H1 (cell line): Measurements from ENCODE around the gene TAF11L14. TPM values are rescaled to one million over a fixed set of nuclear protein-coding genes. Genes with fewer than 3 reads are reported as not detected.
"Not testable (repeated sequence)": the region's sequence is repeated elsewhere in the genome, so short reads cannot be mapped to it uniquely, and the experiment has no call there.

Experiments
- CTCF ChIA-PET: fragments of 300-600 bp; sonication (Branson Sonifier 250); formaldehyde crosslinking; loops from one replicate; lab custom pipeline; 2021; ENCODE audit not compliant: partially characterized antibody; lab: Charles Lee
- POLR2A ChIA-PET: fragments of 300-600 bp; sonication (Branson Sonifier 250); formaldehyde crosslinking; loops from one replicate; lab custom pipeline; 2021; ENCODE audit warnings: inconsistent platforms; ENCODE audit not compliant: partially characterized antibody; lab: Charles Lee
- DNase-seq, 2 experiments: peaks; one replicate each; pipeline versions ENCODE4 v3.0.0 to v3.0.0-alpha.2; 2010 to 2022; ENCODE audit warnings: low spot score in 2 of 2, low read depth in 1 of 2, mixed read lengths in 1 of 2
- FAIRE-seq: peaks from 2 replicates; lab custom pipeline; 2011; peaks lifted over from hg19 to GRCh38; lab: Jason Lieb, UNC
- H2AFZ ChIP-seq: 2 replicates; pipeline ENCODE4 v1.8.1; 2012; ENCODE audit warnings: low read length, inconsistent platforms
- H2AK5ac ChIP-seq: 2 replicates; pipeline ENCODE4 v1.6.1; 2013; ENCODE audit warnings: low read depth, low read length
- H2BK120ac ChIP-seq: replicated peaks from 2 replicates; pipeline ENCODE3; 2013; ENCODE audit warnings: low read depth, low read length, inconsistent platforms
- H2BK12ac ChIP-seq: 2 replicates; pipeline ENCODE4 v1.6.1; 2013; ENCODE audit warnings: low read depth, low read length
- H2BK15ac ChIP-seq: 2 replicates; pipeline ENCODE4 v1.6.1; 2013; ENCODE audit warnings: low read length
- H2BK20ac ChIP-seq: 2 replicates; pipeline ENCODE4 v1.6.1; 2013; ENCODE audit warnings: low read length
- H2BK5ac ChIP-seq: 2 replicates; pipeline ENCODE4 v1.6.1; 2013; ENCODE audit warnings: low read depth, low read length
- H3K14ac ChIP-seq: 2 replicates; pipeline ENCODE4 v1.6.1; 2013; ENCODE audit warnings: inconsistent platforms; ENCODE audit not compliant: insufficient read length
- H3K18ac ChIP-seq: 2 replicates; pipeline ENCODE4 v1.6.1; 2013; ENCODE audit warnings: low read length; ENCODE audit errors: extremely low read depth
- H3K23ac ChIP-seq: 2 replicates; pipeline ENCODE4 v1.6.1; 2013; ENCODE audit warnings: inconsistent platforms; ENCODE audit not compliant: insufficient read length
- H3K23me2 ChIP-seq: 2 replicates; pipeline ENCODE4 v1.6.1; 2013; ENCODE audit warnings: low read depth, low read length
- H3K27ac ChIP-seq: 2 replicates; pipeline ENCODE4 v1.6.1; 2011; ENCODE audit warnings: low read depth, low read length, inconsistent platforms
- H3K27me3 ChIP-seq, 4 experiments: replicated peaks in 1 of 4; 1 replicate in 1 of 4; 2 replicates in 3 of 4; pipeline versions ENCODE4 v1.6.1 to v1.8.1; 2011 to 2013; ENCODE audit warnings: low read length in 3 of 4, mild to moderate bottlenecking in 3 of 4, inconsistent platforms in 2 of 4, mixed read lengths in 2 of 4, moderate library complexity in 1 of 4; ENCODE audit not compliant: control insufficient read depth in 3 of 4, insufficient read depth in 3 of 4; ENCODE audit errors: extremely low read depth in 1 of 4
- H3K36me3 ChIP-seq, 4 experiments: 2 replicates each; pipeline versions ENCODE4 v1.6.1 to v1.8.1; 2011 to 2013; ENCODE audit warnings: mild to moderate bottlenecking in 4 of 4, low read length in 3 of 4, moderate library complexity in 2 of 4, control low read depth in 1 of 4, inconsistent platforms in 1 of 4; ENCODE audit not compliant: insufficient read depth in 4 of 4, control insufficient read depth in 2 of 4
- H3K4ac ChIP-seq: replicated peaks from 2 replicates; pipeline ENCODE3; 2013; ENCODE audit warnings: low read length, low read depth, mixed read lengths, inconsistent platforms; ENCODE audit not compliant: insufficient read length
- H3K4me1 ChIP-seq, 4 experiments: replicated peaks in 1 of 4; 1 replicate in 1 of 4; 2 replicates in 3 of 4; pipeline versions ENCODE4 v1.6.1 to v1.8.1; 2011 to 2013; ENCODE audit warnings: low read length in 3 of 4, inconsistent platforms in 2 of 4, mixed read lengths in 1 of 4; ENCODE audit not compliant: insufficient read depth in 4 of 4, control insufficient read depth in 3 of 4
- H3K4me2 ChIP-seq, 2 experiments: 2 replicates each; pipeline versions ENCODE4 v1.6.1 to v1.8.1; 2011 to 2013; ENCODE audit warnings: low read depth in 2 of 2, low read length in 2 of 2, control low read depth in 1 of 2, inconsistent platforms in 1 of 2, mild to moderate bottlenecking in 1 of 2; ENCODE audit not compliant: insufficient read depth in 1 of 2
- H3K4me3 ChIP-seq, 4 experiments: fragments of 200-600, 300-600 bp in 1 of 4; sonication (generic), shearing (Covaris generic), sonication (Bioruptor Twin) in 1 of 4; 2 replicates each; pipeline versions ENCODE4 v1.5.1 to v1.8.1; 2011 to 2016; ENCODE audit warnings: low read length in 4 of 4, low read depth in 3 of 4, control low read depth in 2 of 4, inconsistent platforms in 2 of 4, mild to moderate bottlenecking in 2 of 4, mixed read lengths in 1 of 4, moderate library complexity in 1 of 4; ENCODE audit not compliant: insufficient read depth in 2 of 4; ENCODE audit errors: extremely low read depth in 1 of 4
- H3K56ac ChIP-seq: replicated peaks from 2 replicates; pipeline ENCODE3; 2013; ENCODE audit warnings: low read depth, mild to moderate bottlenecking, mixed read lengths, low read length, inconsistent platforms; ENCODE audit not compliant: insufficient read length
- H3K79me1 ChIP-seq: 2 replicates; pipeline ENCODE4 v1.6.1; 2013; ENCODE audit warnings: low read depth, low read length, control low read depth
- H3K79me2 ChIP-seq, 2 experiments: 2 replicates each; pipeline versions ENCODE4 v1.6.1 to v1.8.1; 2012 to 2013; ENCODE audit warnings: low read length in 2 of 2, mild to moderate bottlenecking in 2 of 2, inconsistent platforms in 1 of 2; ENCODE audit not compliant: insufficient read depth in 2 of 2, control insufficient read depth in 1 of 2
- H3K9ac ChIP-seq, 4 experiments: replicated peaks in 1 of 4; 1 replicate in 1 of 4; 2 replicates in 3 of 4; pipeline versions ENCODE4 v1.6.1 to v1.8.1; 2011 to 2013; ENCODE audit warnings: low read depth in 3 of 4, low read length in 3 of 4, control low read depth in 2 of 4, mild to moderate bottlenecking in 2 of 4, moderate library complexity in 2 of 4, inconsistent platforms in 1 of 4; ENCODE audit errors: extremely low read depth in 1 of 4
- H3K9me3 ChIP-seq, 2 experiments: 2 replicates each; pipeline versions ENCODE4 v1.6.1 to v1.8.1; 2012 to 2013; ENCODE audit warnings: mild to moderate bottlenecking in 2 of 2, moderate library complexity in 2 of 2, control low read depth in 1 of 2, inconsistent platforms in 1 of 2, low read depth in 1 of 2, low read length in 1 of 2, mixed read lengths in 1 of 2; ENCODE audit not compliant: insufficient read depth in 2 of 2
- H4K20me1 ChIP-seq, 2 experiments: replicated peaks in 1 of 2; 2 replicates each; pipeline versions ENCODE3 to v1.8.1; 2011 to 2013; ENCODE audit warnings: inconsistent platforms in 2 of 2, low read length in 2 of 2, mild to moderate bottlenecking in 1 of 2; ENCODE audit not compliant: insufficient read depth in 2 of 2, control insufficient read depth in 1 of 2
- H4K5ac ChIP-seq: 2 replicates; pipeline ENCODE4 v1.6.1; 2013; ENCODE audit warnings: low read length, low read depth, mixed read lengths, inconsistent platforms; ENCODE audit not compliant: insufficient read length
- H4K8ac ChIP-seq: 2 replicates; pipeline ENCODE4 v1.8.0; 2013; ENCODE audit warnings: mild to moderate bottlenecking, moderate library complexity, low read length, inconsistent platforms; ENCODE audit not compliant: insufficient read depth; ENCODE audit errors: extremely low read depth
- H4K91ac ChIP-seq: replicated peaks from 2 replicates; pipeline ENCODE3; 2013; ENCODE audit warnings: low read length, mixed read lengths, inconsistent platforms; ENCODE audit not compliant: insufficient read length
- whole genome bisulfite sequencing, 2 experiments: shearing (Covaris generic) in 1 of 2; methylation state at CpG; one replicate each; pipeline versions ENCODE4 v1.1.6 to v1.1.7; 2013 to 2015; ENCODE audit warnings: low lambda C conversion rate in 2 of 2, mixed read lengths in 2 of 2, inconsistent platforms in 1 of 2, low coverage in 1 of 2, missing lambda C conversion rate in 1 of 2; ENCODE audit not compliant: insufficient replicate concordance in 2 of 2, insufficient coverage in 1 of 2, insufficient read length in 1 of 2; ENCODE audit errors: extremely low coverage in 1 of 2, missing lambda C conversion rate in 1 of 2; 5-methylcytosine and 5-hydroxymethylcytosine counted together
- polyA plus RNA-seq, 7 experiments: library from polyadenylated mRNA; depleted of rRNA in 3 of 7; stranded (reverse) in 5 of 7; unstranded in 2 of 7; fragments of >200 nt in 5 of 7; fragments of 200-250 nt in 2 of 7; gene quantifications; 1 replicate in 5 of 7; 2 replicates in 1 of 7; 4 replicates in 1 of 7; pipeline versions ENCODE4 v1.2.1 to v1.2.3, GENCODE V29; 2011 to 2013; ENCODE audit warnings: missing spikeins in 2 of 7, mixed read lengths in 2 of 7
- total RNA-seq: library from RNA; stranded (reverse); fragmentation: NEBNext Ultra II Directional; extraction: Animal tissue kit (Norgen Biotek cat#: 25700); gene quantifications from 2 replicates; pipeline ENCODE4 v1.2.1, GENCODE V29; 2021

Gene TAF11L14
- total and polyA plus RNA-seq, 2 of the 8 experiments (the other 6 are each of a cell fraction or from before 2014, with no cell fraction given), result not detected

DNA sequence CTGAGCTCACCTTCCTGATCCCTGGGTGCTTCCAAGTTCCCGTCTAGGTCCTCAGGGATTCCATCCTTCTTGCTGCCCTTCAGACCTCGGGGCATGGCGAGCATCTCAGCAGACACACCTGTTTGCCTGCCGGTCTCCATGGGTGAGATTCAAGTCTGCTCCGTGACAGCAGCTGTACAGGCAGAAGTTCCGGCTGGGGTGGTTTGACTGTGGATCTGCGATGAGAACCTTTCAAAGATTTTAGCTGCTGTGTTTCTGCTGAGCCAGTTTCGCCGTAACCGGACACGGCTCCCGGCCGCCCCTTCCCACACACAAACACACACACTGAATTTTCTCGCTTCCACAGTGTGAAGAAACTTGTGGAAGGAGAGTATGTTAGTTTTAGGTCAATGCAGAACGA is 40.0 kb upstream of the TAF11L14 start, which contains the start of gene TAF11L9:
TAF11L9 (minus strand) TSS at position 140 of the 400 bp plus-strand sequence.
- H3K23ac ChIP-seq, H3K4ac ChIP-seq, CTCF ChIA-PET, H2AK5ac ChIP-seq, H4K5ac ChIP-seq, H3K36me3 ChIP-seq, H2BK15ac ChIP-seq, H2BK120ac ChIP-seq, H3K4me3 ChIP-seq, H3K79me1 ChIP-seq, H3K9me3 ChIP-seq, H2BK5ac ChIP-seq, H3K27ac ChIP-seq, H4K8ac ChIP-seq, H4K20me1 ChIP-seq, H3K23me2 ChIP-seq, H3K4me1 ChIP-seq, DNase-seq, H3K27me3 ChIP-seq, H3K9ac ChIP-seq, H3K4me2 ChIP-seq, H3K56ac ChIP-seq, H2BK12ac ChIP-seq, H3K14ac ChIP-seq, FAIRE-seq, H3K79me2 ChIP-seq, H4K91ac ChIP-seq, H2AFZ ChIP-seq, POLR2A ChIA-PET, H2BK20ac ChIP-seq, H3K18ac ChIP-seq: not testable (repeated sequence)
- 88% methylated on average over 4 of the region's 15 CpGs; no CpG with 5 or more reads in 1 of the 2 experiments for WGBS, 2 experiments

DNA sequence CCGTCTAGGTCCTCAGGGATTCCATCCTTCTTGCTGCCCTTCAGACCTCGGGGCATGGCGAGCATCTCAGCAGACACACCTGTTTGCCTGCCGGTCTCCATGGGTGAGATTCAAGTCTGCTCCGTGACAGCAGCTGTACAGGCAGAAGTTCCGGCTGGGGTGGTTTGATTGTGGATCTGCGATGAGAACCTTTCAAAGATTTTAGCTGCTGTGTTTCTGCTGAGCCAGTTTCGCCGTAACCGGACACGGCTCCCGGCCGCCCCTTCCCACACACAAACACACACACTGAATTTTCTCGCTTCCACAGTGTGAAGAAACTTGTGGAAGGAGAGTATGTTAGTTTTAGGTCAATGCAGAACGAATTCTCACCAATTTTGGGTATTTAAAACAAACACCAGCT is 36.5 kb upstream of the TAF11L14 start, which contains the start of gene TAF11L10:
TAF11L10 (minus strand) TSS at position 101 of the 400 bp plus-strand sequence.
- H4K5ac ChIP-seq, POLR2A ChIA-PET, FAIRE-seq, H3K23me2 ChIP-seq, H2BK120ac ChIP-seq, H3K79me1 ChIP-seq, H2BK5ac ChIP-seq, H3K23ac ChIP-seq, H3K9ac ChIP-seq, H3K27ac ChIP-seq, CTCF ChIA-PET, H4K91ac ChIP-seq, H2BK20ac ChIP-seq, H2AFZ ChIP-seq, H3K4ac ChIP-seq, H4K20me1 ChIP-seq, H2AK5ac ChIP-seq, H2BK12ac ChIP-seq, H3K79me2 ChIP-seq, H3K4me1 ChIP-seq, H3K18ac ChIP-seq, H3K4me2 ChIP-seq, H3K4me3 ChIP-seq, H3K36me3 ChIP-seq, H3K56ac ChIP-seq, H2BK15ac ChIP-seq, DNase-seq, H3K14ac ChIP-seq, H4K8ac ChIP-seq, H3K27me3 ChIP-seq, H3K9me3 ChIP-seq: not testable (repeated sequence)
- no CpG with 5 or more reads among the region's 15 CpGs for WGBS, 2 experiments
